Keratinocyte (primary cell): ENCODE data around the gene PIP4K2A. TPM values are rescaled to one million over a fixed set of nuclear protein-coding genes. Genes with fewer than 3 reads are reported as not detected.
A peak's percentile ranks its signal among the peaks of the same experiment; 100 is the strongest.

Experiments used
- DNase-seq: peaks from one replicate; pipeline ENCODE4 v3.0.0-alpha.2; 2011; ENCODE audit warnings: low read depth, missing footprints, low spot score
- FAIRE-seq: peaks from 2 replicates; lab custom pipeline; 2011; peaks lifted over from hg19 to GRCh38; lab: Jason Lieb, UNC
- H2AFZ ChIP-seq: 2 replicates; pipeline ENCODE4 v1.6.0; 2012; ENCODE audit warnings: low read length, control low read depth, inconsistent platforms; ENCODE audit not compliant: control insufficient read depth
- H3K27ac ChIP-seq: 2 replicates; pipeline ENCODE4 v1.5.1; 2011; ENCODE audit warnings: low read length; ENCODE audit not compliant: control insufficient read depth, insufficient read depth
- H3K27me3 ChIP-seq: 3 replicates; pipeline ENCODE4 v1.6.0; 2011; ENCODE audit warnings: low read length; ENCODE audit not compliant: control insufficient read depth, insufficient read depth; ENCODE audit errors: extremely low read depth
- H3K36me3 ChIP-seq, 2 experiments: 2 replicates in 1 of 2; 3 replicates in 1 of 2; pipeline ENCODE4 v1.5.1; 2011; ENCODE audit warnings: low read length in 2 of 2, mild to moderate bottlenecking in 1 of 2; ENCODE audit not compliant: control insufficient read depth in 2 of 2, insufficient read depth in 2 of 2; ENCODE audit errors: extremely low read depth in 1 of 2
- H3K4me1 ChIP-seq: 3 replicates; pipeline ENCODE4 v1.5.1; 2011; ENCODE audit warnings: low read length; ENCODE audit not compliant: control insufficient read depth, insufficient read depth; ENCODE audit errors: extremely low read depth
- H3K4me2 ChIP-seq: 3 replicates; pipeline ENCODE4 v1.6.0; 2011; ENCODE audit warnings: low read depth, low read length; ENCODE audit not compliant: control insufficient read depth, insufficient read depth; ENCODE audit errors: extremely low read depth
- H3K4me3 ChIP-seq, 3 experiments: fragments of 200-600 bp in 1 of 3; sonication (generic) in 1 of 3; 2 replicates in 2 of 3; 3 replicates in 1 of 3; pipeline ENCODE4 v1.5.1; 2011 to 2016; ENCODE audit warnings: low read length in 3 of 3, mild to moderate bottlenecking in 3 of 3, control low read depth in 2 of 3, inconsistent platforms in 1 of 3, low read depth in 1 of 3, mixed read lengths in 1 of 3, mixed run types in 1 of 3, moderate library complexity in 1 of 3; ENCODE audit not compliant: control insufficient read depth in 2 of 3, insufficient read depth in 2 of 3; ENCODE audit errors: extremely low read depth in 1 of 3
- H3K79me2 ChIP-seq: 2 replicates; pipeline ENCODE4 v1.6.0; 2012; ENCODE audit warnings: low read length; ENCODE audit not compliant: control insufficient read depth, insufficient read depth
- H3K9ac ChIP-seq: 3 replicates; pipeline ENCODE4 v1.6.0; 2011; ENCODE audit warnings: low read length; ENCODE audit not compliant: control insufficient read depth, insufficient read depth; ENCODE audit errors: extremely low read depth
- H3K9me1 ChIP-seq: 3 replicates; pipeline ENCODE4 v1.6.0; 2011; ENCODE audit warnings: low read length; ENCODE audit not compliant: control insufficient read depth, insufficient read depth; ENCODE audit errors: extremely low read depth
- H3K9me3 ChIP-seq: 2 replicates; pipeline ENCODE4 v1.5.1; 2012; ENCODE audit warnings: low read depth, low read length; ENCODE audit not compliant: control insufficient read depth
- H4K20me1 ChIP-seq: 3 replicates; pipeline ENCODE4 v1.6.0; 2011; ENCODE audit warnings: low read length; ENCODE audit not compliant: control insufficient read depth, insufficient read depth; ENCODE audit errors: extremely low read depth
- EZH2 ChIP-seq: IDR thresholded peaks from one replicate; pipeline ENCODE4 v1.6.1; 2012; ENCODE audit warnings: inconsistent platforms, mild to moderate bottlenecking, low read length, moderate library complexity
- dilution Hi-C: fragments of 300-500 bp; cut with MboI; formaldehyde crosslinking; loops from one replicate; pipeline ENCODE4 v1.7.0; 2020; ENCODE audit warnings: low sequenced_read_pairs; ENCODE audit not compliant: extremely low pct_ligation_motif_present
- polyA plus RNA-seq, 5 experiments: library from polyadenylated mRNA; depleted of rRNA in 3 of 5; stranded (reverse) in 3 of 5; stranded (forward) in 1 of 5; unstranded in 1 of 5; fragments of >200 nt; gene quantifications; 1 replicate in 1 of 5; 2 replicates in 3 of 5; 3 replicates in 1 of 5; pipeline versions ENCODE4 v1.2.1 to v1.2.3, GENCODE V29; 2011 to 2012; ENCODE audit warnings: missing spikeins in 2 of 5, low read depth in 1 of 5, low replicate concordance in 1 of 5
- TF ChIP-seq, protein P1 (sequence below), 3 experiments: IDR thresholded peaks in 1 of 3; conservative IDR thresholded peaks in 1 of 3; optimal IDR thresholded peaks in 1 of 3; 2 replicates in 2 of 3; 3 replicates in 1 of 3; pipeline versions ENCODE3 to v1.5.1; 2011; ENCODE audit warnings: low read length in 3 of 3, mild to moderate bottlenecking in 3 of 3, moderate library complexity in 2 of 3, control low read depth in 1 of 3, inconsistent platforms in 1 of 3; ENCODE audit not compliant: insufficient read depth in 2 of 3; ENCODE audit errors: extremely low read depth in 1 of 3

Gene PIP4K2A
- polyA plus RNA-seq, 1 donor (not counting 4 experiments of a cell fraction or from before 2014, with no cell fraction given), result 15.5 TPM

DNA sequence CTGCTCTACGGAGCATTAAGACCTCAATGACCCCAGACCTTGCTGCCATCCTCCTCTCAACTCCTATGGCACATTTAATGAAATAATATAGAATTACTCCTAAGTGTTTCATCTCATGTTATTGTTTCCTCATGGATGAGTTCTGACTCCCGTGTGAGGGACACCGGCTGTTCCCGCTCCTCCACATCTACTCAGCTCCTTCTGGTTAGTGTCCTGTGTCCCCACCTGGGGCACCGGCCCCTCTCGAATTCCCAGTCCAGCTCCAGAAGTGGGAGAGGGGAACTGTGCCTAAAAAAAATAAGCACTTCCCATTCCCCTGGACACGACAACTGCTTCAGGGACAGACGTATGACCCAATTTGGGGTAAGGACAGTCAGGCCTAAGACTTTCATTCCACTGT, 58.3 kb downstream of the PIP4K2A start:
- FAIRE-seq, result no peak
- H3K4me2 ChIP-seq, result no peak overlapping the region

DNA sequence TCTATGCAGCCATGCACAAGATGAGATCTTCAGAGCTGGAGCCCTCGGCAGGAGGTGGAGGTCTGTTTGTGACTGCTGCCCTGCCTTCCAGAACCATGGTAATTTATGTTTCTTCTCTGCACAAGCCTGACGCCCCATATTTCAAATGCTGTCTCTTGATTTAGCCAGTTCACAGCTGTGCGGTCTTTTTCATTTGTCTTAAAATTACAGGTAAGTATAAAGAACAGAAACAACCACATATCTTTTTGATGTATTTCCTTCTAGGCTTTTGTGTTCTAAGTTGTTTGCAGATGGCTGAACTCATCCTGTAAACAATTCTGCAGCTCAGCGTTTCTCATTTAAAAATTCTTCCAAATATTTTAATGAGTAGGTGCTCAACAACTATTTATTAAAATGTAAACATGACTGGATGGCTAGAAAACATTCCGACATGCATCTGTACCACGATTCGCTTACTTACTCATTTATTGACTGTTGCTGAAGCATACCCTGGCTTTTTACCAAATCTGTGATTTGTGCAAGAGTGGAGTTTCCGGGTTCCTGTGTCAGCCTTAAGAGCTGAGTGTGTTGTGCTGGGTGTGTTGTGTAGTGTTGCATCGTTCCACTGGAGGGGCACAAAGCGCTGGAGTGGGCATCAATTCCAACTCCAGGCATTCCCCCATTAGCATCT, 58.9 kb downstream of the PIP4K2A start:
- H3K9me3 ChIP-seq, result no peaks in the 10 kb centered on the region
- no peaks in the 10 kb centered on the region for H3K9me1 ChIP-seq
- no peaks in the 10 kb centered on the region for H3K79me2 ChIP-seq
- no peak for TF ChIP-seq EZH2
- TF ChIP-seq, protein P1, sequence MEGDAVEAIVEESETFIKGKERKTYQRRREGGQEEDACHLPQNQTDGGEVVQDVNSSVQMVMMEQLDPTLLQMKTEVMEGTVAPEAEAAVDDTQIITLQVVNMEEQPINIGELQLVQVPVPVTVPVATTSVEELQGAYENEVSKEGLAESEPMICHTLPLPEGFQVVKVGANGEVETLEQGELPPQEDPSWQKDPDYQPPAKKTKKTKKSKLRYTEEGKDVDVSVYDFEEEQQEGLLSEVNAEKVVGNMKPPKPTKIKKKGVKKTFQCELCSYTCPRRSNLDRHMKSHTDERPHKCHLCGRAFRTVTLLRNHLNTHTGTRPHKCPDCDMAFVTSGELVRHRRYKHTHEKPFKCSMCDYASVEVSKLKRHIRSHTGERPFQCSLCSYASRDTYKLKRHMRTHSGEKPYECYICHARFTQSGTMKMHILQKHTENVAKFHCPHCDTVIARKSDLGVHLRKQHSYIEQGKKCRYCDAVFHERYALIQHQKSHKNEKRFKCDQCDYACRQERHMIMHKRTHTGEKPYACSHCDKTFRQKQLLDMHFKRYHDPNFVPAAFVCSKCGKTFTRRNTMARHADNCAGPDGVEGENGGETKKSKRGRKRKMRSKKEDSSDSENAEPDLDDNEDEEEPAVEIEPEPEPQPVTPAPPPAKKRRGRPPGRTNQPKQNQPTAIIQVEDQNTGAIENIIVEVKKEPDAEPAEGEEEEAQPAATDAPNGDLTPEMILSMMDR (optimal IDR thresholded peaks at IDR 0.05 in 1 of 3, IDR thresholded peaks at IDR 0.05 in 1 of 3, conservative IDR thresholded peaks at IDR 0.05 in 1 of 3; ENCODE audit: extremely low read depth in 1 of 3, insufficient read depth in 2 of 3, low read length in 3 of 3), result peak in 1 of 3 experiments; percentile 14
- no peaks in the 10 kb centered on the region for H4K20me1 ChIP-seq
- no peaks in the 10 kb centered on the region for H3K4me1 ChIP-seq
- no peaks in the 10 kb centered on the region for H3K27me3 ChIP-seq
- no peak overlapping the region for H3K4me3 ChIP-seq
- dilution Hi-C loops, result no loop called here
- H2AFZ ChIP-seq, result no peak overlapping the region
- DNase-seq (no peak), FAIRE-seq (no peak)
- no peak overlapping the region for H3K27ac ChIP-seq
- H3K36me3 ChIP-seq, result no peaks in the 10 kb centered on the region
- no peak overlapping the region for H3K4me2 ChIP-seq
- H3K9ac ChIP-seq, result no peak overlapping the region

More for the DNA sequence above, 58.3 kb downstream of the PIP4K2A start:
- TF ChIP-seq, protein P1 (optimal IDR thresholded peaks at IDR 0.05 in 1 of 3, IDR thresholded peaks at IDR 0.05 in 1 of 3, conservative IDR thresholded peaks at IDR 0.05 in 1 of 3; ENCODE audit: extremely low read depth in 1 of 3, insufficient read depth in 2 of 3, low read length in 3 of 3), result no peak
- TF ChIP-seq EZH2, result no peak
- no peak overlapping the region for H3K27ac ChIP-seq
- DNase-seq, result no peak
- no peak overlapping the region for H3K9ac ChIP-seq
- H4K20me1 ChIP-seq, result no peaks in the 10 kb centered on the region
- H2AFZ ChIP-seq, result no peak overlapping the region
- H3K36me3 ChIP-seq, result no peaks in the 10 kb centered on the region
- no peaks in the 10 kb centered on the region for H3K4me1 ChIP-seq
- H3K9me3 ChIP-seq, result no peaks in the 10 kb centered on the region
- no peak overlapping the region for H3K4me3 ChIP-seq
- dilution Hi-C loops, result no loop called here
- no peaks in the 10 kb centered on the region for H3K9me1 ChIP-seq
- no peaks in the 10 kb centered on the region for H3K27me3 ChIP-seq
- H3K79me2 ChIP-seq, result no peaks in the 10 kb centered on the region
